ENCODE results near the gene RALGPS1. TPM values are rescaled to one million over a fixed set of nuclear protein-coding genes. Genes with fewer than 3 reads are reported as not detected.

Gene RALGPS1
- total and polyA plus RNA-seq, 2 donors (not counting 1 experiment from before 2014, with no cell fraction given) = 2.0 to 5.9 TPM

DNA sequence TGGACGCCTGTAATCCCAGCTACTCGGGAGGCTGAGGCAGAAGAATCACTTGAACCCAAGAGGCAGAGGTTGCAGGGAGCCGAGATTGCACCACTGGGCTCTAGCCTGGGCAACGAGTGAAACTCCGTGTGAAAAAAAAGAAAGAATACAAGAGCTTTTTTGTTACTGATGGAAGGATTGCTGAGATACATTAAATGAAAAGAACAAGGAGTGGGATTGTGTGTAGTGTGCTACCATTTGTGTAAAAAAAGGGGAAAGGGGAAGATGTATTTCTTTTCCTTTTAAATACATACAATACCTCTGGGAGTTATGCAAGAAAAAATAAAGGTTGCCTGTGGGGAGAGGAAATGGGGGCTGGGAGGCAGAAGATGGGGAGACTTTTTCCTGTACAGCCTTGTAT lies 335.3 kb downstream of the RALGPS1 start:
- TF ChIP-seq, protein P1, sequence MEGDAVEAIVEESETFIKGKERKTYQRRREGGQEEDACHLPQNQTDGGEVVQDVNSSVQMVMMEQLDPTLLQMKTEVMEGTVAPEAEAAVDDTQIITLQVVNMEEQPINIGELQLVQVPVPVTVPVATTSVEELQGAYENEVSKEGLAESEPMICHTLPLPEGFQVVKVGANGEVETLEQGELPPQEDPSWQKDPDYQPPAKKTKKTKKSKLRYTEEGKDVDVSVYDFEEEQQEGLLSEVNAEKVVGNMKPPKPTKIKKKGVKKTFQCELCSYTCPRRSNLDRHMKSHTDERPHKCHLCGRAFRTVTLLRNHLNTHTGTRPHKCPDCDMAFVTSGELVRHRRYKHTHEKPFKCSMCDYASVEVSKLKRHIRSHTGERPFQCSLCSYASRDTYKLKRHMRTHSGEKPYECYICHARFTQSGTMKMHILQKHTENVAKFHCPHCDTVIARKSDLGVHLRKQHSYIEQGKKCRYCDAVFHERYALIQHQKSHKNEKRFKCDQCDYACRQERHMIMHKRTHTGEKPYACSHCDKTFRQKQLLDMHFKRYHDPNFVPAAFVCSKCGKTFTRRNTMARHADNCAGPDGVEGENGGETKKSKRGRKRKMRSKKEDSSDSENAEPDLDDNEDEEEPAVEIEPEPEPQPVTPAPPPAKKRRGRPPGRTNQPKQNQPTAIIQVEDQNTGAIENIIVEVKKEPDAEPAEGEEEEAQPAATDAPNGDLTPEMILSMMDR (conservative IDR thresholded peaks at IDR 0.05 in 1 of 2, IDR thresholded peaks at IDR 0.05 in 1 of 2; ENCODE audit: low read depth in 1 of 2, low read length in 2 of 2) = no peak
- no peak for TF ChIP-seq EZH2 (IDR thresholded peaks at IDR 0.05; ENCODE audit: low read length, missing control alignments)
- Histone ChIP-seq H3K9me3 (ENCODE audit: control insufficient read depth, insufficient read depth, low read depth, low read length) (no peaks in the 10 kb centered on the region), H3K4me1 (ENCODE audit: control insufficient read depth, extremely low read depth, insufficient read depth, low read length) (no peaks in the 10 kb centered on the region), H3K27ac (ENCODE audit: insufficient read depth, low read length) (no peak overlapping the region), H3K79me2 (ENCODE audit: control insufficient read depth, insufficient read depth, low read length) (no peaks in the 10 kb centered on the region), H3K27me3 (ENCODE audit: control insufficient read depth, insufficient read depth, low read length) (no peaks in the 10 kb centered on the region), H4K20me1 (ENCODE audit: control insufficient read depth, extremely low read depth, insufficient read depth, low read length) (no peaks in the 10 kb centered on the region), H3K4me3 (replicated peaks in 1 of 4; ENCODE audit: control extremely low read depth in 1 of 4, insufficient read depth in 1 of 4, low read depth in 3 of 4, low read length in 4 of 4) (no peak overlapping the region), H3K36me3 (ENCODE audit: control insufficient read depth, insufficient read depth, low read length) (no peaks in the 10 kb centered on the region), H2AFZ (ENCODE audit: low read length) (no peak overlapping the region), H3K4me2 (ENCODE audit: extremely low read depth, insufficient read depth, low read length) (no peak overlapping the region), H3K9ac (ENCODE audit: insufficient read depth, low read length) (no peak overlapping the region)
- DNase-seq (ENCODE audit: low read depth in 2 of 2) = no peak

DNA sequence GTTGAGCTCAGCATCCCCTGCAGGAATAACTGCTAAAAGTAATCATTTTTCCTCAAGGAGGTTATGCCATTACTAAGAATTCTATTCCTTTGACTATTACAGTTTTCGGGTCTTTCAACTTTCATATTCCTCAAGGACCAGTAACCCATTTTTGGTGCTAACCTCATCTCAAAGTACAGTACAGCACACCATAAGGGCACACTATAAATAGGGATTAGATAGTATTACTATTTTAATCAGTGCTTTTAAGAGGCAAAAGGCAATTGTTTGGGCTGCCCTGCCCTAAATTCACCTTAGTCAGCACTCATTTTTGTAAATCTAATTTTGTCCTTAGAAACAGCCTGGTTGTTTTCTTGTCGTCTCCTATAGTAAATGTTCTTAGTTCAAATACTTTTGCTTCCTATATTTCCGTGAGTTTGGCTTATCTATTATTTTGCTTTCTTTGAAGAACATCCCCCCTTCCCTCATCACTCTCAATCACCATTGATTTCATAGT lies 336.4 kb downstream of the RALGPS1 start:
- Histone ChIP-seq H3K36me3 (ENCODE audit: control insufficient read depth, insufficient read depth, low read length) (no peaks in the 10 kb centered on the region), H3K4me1 (ENCODE audit: control insufficient read depth, extremely low read depth, insufficient read depth, low read length) (no peaks in the 10 kb centered on the region), H3K27ac (ENCODE audit: insufficient read depth, low read length) (no peak overlapping the region), H3K4me2 (ENCODE audit: extremely low read depth, insufficient read depth, low read length) (no peak overlapping the region), H3K79me2 (ENCODE audit: control insufficient read depth, insufficient read depth, low read length) (no peaks in the 10 kb centered on the region), H2AFZ (ENCODE audit: low read length) (no peak overlapping the region), H3K9ac (ENCODE audit: insufficient read depth, low read length) (no peak overlapping the region), H3K27me3 (ENCODE audit: control insufficient read depth, insufficient read depth, low read length) (no peaks in the 10 kb centered on the region), H3K4me3 (replicated peaks in 1 of 4; ENCODE audit: control extremely low read depth in 1 of 4, insufficient read depth in 1 of 4, low read depth in 3 of 4, low read length in 4 of 4) (no peak overlapping the region), H4K20me1 (ENCODE audit: control insufficient read depth, extremely low read depth, insufficient read depth, low read length) (no peaks in the 10 kb centered on the region), H3K9me3 (ENCODE audit: control insufficient read depth, insufficient read depth, low read depth, low read length) (no peaks in the 10 kb centered on the region)
- no peak for TF ChIP-seq EZH2 (IDR thresholded peaks at IDR 0.05; ENCODE audit: low read length, missing control alignments)
- no peak for DNase-seq (ENCODE audit: low read depth in 2 of 2)

DNA sequence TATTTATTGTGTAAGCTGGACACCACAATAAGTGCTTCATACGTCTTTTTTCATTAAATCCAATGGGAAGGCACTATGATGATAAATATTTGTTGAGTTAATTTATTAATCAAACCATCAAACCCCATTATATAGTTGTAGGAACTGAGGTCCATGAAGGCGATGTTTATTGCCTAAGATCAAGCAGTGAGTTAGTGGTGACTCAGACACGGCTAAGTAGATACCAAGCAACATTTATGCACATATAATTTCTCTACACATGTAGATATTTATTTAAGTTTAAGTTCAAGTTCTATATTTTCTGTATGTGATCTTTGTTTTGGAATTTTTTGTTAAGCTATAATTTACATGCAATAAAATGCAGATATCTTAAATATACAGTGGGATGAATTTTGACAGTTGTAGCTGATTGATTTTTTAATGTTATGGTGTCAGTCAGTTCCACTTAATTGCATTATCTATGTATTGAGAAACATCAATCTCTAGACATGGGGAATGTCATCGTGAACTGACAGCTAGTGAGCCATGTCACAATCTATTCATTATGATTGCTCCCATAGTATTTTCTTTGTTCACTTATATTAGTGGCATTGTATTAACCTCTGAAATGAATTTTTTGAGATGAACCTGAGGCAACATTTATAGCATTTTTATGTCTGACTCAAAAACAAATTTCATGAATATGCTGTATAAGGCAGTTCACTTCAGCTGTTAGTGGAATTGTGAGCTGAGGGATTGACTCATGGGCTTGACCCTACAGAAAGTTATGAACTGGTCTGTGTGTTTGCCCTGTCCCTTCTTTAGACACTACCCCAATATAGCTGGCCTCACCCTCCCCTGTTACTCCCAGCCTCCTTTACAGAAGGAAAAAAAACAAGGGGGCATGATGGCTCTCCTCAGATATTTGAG lies 338.1 kb downstream of the RALGPS1 start:
- no peak overlapping the region for H3K4me3 ChIP-seq (replicated peaks in 1 of 4; ENCODE audit: control extremely low read depth in 1 of 4, insufficient read depth in 1 of 4, low read depth in 3 of 4, low read length in 4 of 4)
- H3K9ac ChIP-seq (ENCODE audit: insufficient read depth, low read length) = no peak overlapping the region
- H2AFZ ChIP-seq (ENCODE audit: low read length) = no peak overlapping the region
- DNase-seq (ENCODE audit: low read depth in 2 of 2) = peak in 1 of 2 donors; percentile 5
- H3K27me3 ChIP-seq (ENCODE audit: control insufficient read depth, insufficient read depth, low read length) = no peaks in the 10 kb centered on the region
- H3K4me2 ChIP-seq (ENCODE audit: extremely low read depth, insufficient read depth, low read length) = no peak overlapping the region
- H3K36me3 ChIP-seq (ENCODE audit: control insufficient read depth, insufficient read depth, low read length) = no peaks in the 10 kb centered on the region
- no peak overlapping the region for H3K27ac ChIP-seq (ENCODE audit: insufficient read depth, low read length)
- no peaks in the 10 kb centered on the region for H3K79me2 ChIP-seq (ENCODE audit: control insufficient read depth, insufficient read depth, low read length)
- H3K4me1 ChIP-seq (ENCODE audit: control insufficient read depth, extremely low read depth, insufficient read depth, low read length) = no peaks in the 10 kb centered on the region
- no peaks in the 10 kb centered on the region for H3K9me3 ChIP-seq (ENCODE audit: control insufficient read depth, insufficient read depth, low read depth, low read length)
- TF ChIP-seq, protein P1 (conservative IDR thresholded peaks at IDR 0.05 in 1 of 2, IDR thresholded peaks at IDR 0.05 in 1 of 2; ENCODE audit: low read depth in 1 of 2, low read length in 2 of 2) = no peak
- no peaks in the 10 kb centered on the region for H4K20me1 ChIP-seq (ENCODE audit: control insufficient read depth, extremely low read depth, insufficient read depth, low read length)

Data from fibroblast of lung (primary cell).